ENCODE results near the gene ANO3. TPM values are rescaled to one million over a fixed set of nuclear protein-coding genes. Genes with fewer than 3 reads are reported as not detected.

The ANO3 gene
- total and polyA plus RNA-seq, 2 donors (not counting 3 experiments of a cell fraction or from before 2014, with no cell fraction given) = not detected

DNA sequence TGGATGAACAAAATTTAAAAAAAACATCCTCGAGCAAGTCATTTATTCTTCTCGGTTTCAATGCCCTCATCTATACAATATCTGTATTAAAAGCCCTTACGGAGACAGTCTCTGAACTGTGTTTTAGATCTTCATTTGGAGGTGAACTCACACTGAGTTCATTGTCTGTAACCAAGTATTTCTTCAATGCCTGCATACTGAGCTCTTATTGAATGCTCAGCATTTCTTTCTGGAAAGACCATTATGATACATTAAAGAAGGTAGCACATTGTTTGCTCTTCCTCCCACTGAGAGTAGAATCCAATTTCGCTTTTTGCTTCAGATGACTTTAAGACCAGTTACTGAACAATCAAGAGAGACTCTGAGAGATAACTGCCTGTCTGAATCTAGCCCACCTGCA is 1.7 kb upstream of the ANO3 start:
- DNase-seq (ENCODE audit: low read depth, low spot score) (no peak), FAIRE-seq (no peak)
- Histone ChIP-seq H3K9me3 (replicated peaks; ENCODE audit: control insufficient read depth, insufficient read depth, low read length) (no peaks in the 10 kb centered on the region), H3K27ac (ENCODE audit: insufficient read depth, low read depth, low read length) (no peak overlapping the region), H3K4me2 (ENCODE audit: insufficient read depth, low read length) (no peak overlapping the region), H3K4me3 (replicated peaks in 1 of 3; ENCODE audit: insufficient read depth in 1 of 3, low read depth in 1 of 3, low read length in 3 of 3) (no peak overlapping the region), H2AFZ (ENCODE audit: low read depth, low read length) (no peak overlapping the region), H3K4me1 (ENCODE audit: control insufficient read depth, extremely low read depth, insufficient read depth, low read length) (no peaks in the 10 kb centered on the region), H3K9ac (replicated peaks; ENCODE audit: extremely low read depth, insufficient read depth, low read length) (no peak overlapping the region), H3K9me1 (replicated peaks; ENCODE audit: control insufficient read depth, extremely low read depth, insufficient read depth, low read length) (no peaks in the 10 kb centered on the region), H3K79me2 (ENCODE audit: control insufficient read depth, insufficient read depth, low read length) (no peaks in the 10 kb centered on the region), H3K27me3 (ENCODE audit: control insufficient read depth in 2 of 2, insufficient read depth in 2 of 2, low read length in 2 of 2) (peaks cover 6 to 16% of the 10 kb centered on the region in 2 experiments), H4K20me1 (replicated peaks; ENCODE audit: control insufficient read depth, extremely low read depth, insufficient read depth, low read length) (no peaks in the 10 kb centered on the region), H3K36me3 (ENCODE audit: control insufficient read depth in 2 of 2, extremely low read depth in 1 of 2, insufficient read depth in 2 of 2, low read length in 2 of 2) (no peaks in the 10 kb centered on the region)
- dilution Hi-C loops (cut with MboI; ENCODE audit: extremely low pct_ligation_motif_present, low sequenced_read_pairs) = no loop called here
- no TSS peak for BruUV-seq (replicated peaks)
- ChIA-PET CTCF (interaction anchor here (0.8 to 1.9 kb wide), 2 partner anchors 21 to 46 kb away, joined by 3 to 5 read pairs; no protein-coding TSS in a partner anchor), POLR2A (no interaction called here)
- TF ChIP-seq POLR2A (IDR thresholded peaks at IDR 0.05; ENCODE audit: low read depth, low read length) (no peak), POLR2AphosphoS5 (IDR thresholded peaks at IDR 0.05; ENCODE audit: insufficient read depth, low read depth, low read length) (no peak), GATA2 (IDR thresholded peaks at IDR 0.05; ENCODE audit: insufficient read depth, insufficient read length, low read depth, low read length) (no peak), JUN (IDR thresholded peaks at IDR 0.05; ENCODE audit: borderline replicate concordance, insufficient read depth, insufficient read length, low read depth) (no peak), EZH2 (IDR thresholded peaks at IDR 0.05; ENCODE audit: borderline replicate concordance, low read depth, low read length, severe bottlenecking) (no peak), MYC (IDR thresholded peaks at IDR 0.05; ENCODE audit: low read depth, low read length) (no peak), FOS (IDR thresholded peaks at IDR 0.05; ENCODE audit: borderline replicate concordance, insufficient read depth, low read length) (no peak)
- TF ChIP-seq, protein P1, sequence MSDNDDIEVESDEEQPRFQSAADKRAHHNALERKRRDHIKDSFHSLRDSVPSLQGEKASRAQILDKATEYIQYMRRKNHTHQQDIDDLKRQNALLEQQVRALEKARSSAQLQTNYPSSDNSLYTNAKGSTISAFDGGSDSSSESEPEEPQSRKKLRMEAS (IDR thresholded peaks at IDR 0.05; ENCODE audit: insufficient read depth, insufficient read length) = no peak
- TF ChIP-seq, protein P2, sequence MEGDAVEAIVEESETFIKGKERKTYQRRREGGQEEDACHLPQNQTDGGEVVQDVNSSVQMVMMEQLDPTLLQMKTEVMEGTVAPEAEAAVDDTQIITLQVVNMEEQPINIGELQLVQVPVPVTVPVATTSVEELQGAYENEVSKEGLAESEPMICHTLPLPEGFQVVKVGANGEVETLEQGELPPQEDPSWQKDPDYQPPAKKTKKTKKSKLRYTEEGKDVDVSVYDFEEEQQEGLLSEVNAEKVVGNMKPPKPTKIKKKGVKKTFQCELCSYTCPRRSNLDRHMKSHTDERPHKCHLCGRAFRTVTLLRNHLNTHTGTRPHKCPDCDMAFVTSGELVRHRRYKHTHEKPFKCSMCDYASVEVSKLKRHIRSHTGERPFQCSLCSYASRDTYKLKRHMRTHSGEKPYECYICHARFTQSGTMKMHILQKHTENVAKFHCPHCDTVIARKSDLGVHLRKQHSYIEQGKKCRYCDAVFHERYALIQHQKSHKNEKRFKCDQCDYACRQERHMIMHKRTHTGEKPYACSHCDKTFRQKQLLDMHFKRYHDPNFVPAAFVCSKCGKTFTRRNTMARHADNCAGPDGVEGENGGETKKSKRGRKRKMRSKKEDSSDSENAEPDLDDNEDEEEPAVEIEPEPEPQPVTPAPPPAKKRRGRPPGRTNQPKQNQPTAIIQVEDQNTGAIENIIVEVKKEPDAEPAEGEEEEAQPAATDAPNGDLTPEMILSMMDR (IDR thresholded peaks at IDR 0.05; ENCODE audit: extremely low read depth in 1 of 2, insufficient read depth in 1 of 2, low read depth in 1 of 2, low read length in 2 of 2) = no peak
- intact Hi-C loops (cut with micrococcal nuclease) = no loop called here

Measured in endothelial cell of umbilical vein (primary cell).